Kidney (tissue), 14 donors: ENCODE results near the gene TEX48. TPM values are rescaled to one million over a fixed set of nuclear protein-coding genes. Genes with fewer than 3 reads are reported as not detected.

Experiments
- DNase-seq, 5 donors: peaks; one replicate each; pipeline ENCODE4 v3.0.0-alpha.2; 2013 to 2020
- FAIRE-seq: peaks from 2 replicates; lab custom pipeline; 2012; peaks lifted over from hg19 to GRCh38; lab: Jason Lieb, UNC
- H3K27ac ChIP-seq, 2 donors: one replicate each; pipeline ENCODE4 v1.7.0; 2013; ENCODE audit warnings: low read depth in 2 of 2, low read length in 2 of 2, inconsistent platforms in 1 of 2
- H3K27me3 ChIP-seq: one replicate; pipeline ENCODE4 v1.7.1; 2013; ENCODE audit warnings: low read length, inconsistent platforms; ENCODE audit not compliant: control insufficient read depth, insufficient read depth
- H3K36me3 ChIP-seq, 3 donors: one replicate each; pipeline versions ENCODE4 v1.7.0 to v1.7.1; 2013; ENCODE audit warnings: low read length in 3 of 3, control low read depth in 1 of 3, inconsistent platforms in 1 of 3; ENCODE audit not compliant: insufficient read depth in 3 of 3, control insufficient read depth in 2 of 3
- H3K4me1 ChIP-seq, 3 donors: one replicate each; pipeline versions ENCODE4 v1.7.0 to v1.7.1; 2013; ENCODE audit warnings: low read length in 3 of 3, inconsistent platforms in 1 of 3, low read depth in 1 of 3; ENCODE audit not compliant: control insufficient read depth in 2 of 3, insufficient read depth in 2 of 3
- H3K4me3 ChIP-seq, 3 donors: one replicate each; pipeline versions ENCODE4 v1.7.0 to v1.8.1; 2013; ENCODE audit warnings: low read length in 3 of 3, control low read depth in 1 of 3, inconsistent platforms in 1 of 3
- H3K9ac ChIP-seq, 3 donors: one replicate each; pipeline versions ENCODE4 v1.7.0 to v1.7.1; 2013; ENCODE audit warnings: low read length in 3 of 3, control low read depth in 1 of 3, inconsistent platforms in 1 of 3
- H3K9me3 ChIP-seq, 3 donors: one replicate each; pipeline versions ENCODE4 v1.7.0 to v1.7.1; 2013; ENCODE audit warnings: low read length in 3 of 3, control low read depth in 1 of 3, inconsistent platforms in 1 of 3; ENCODE audit not compliant: control insufficient read depth in 2 of 3, insufficient read depth in 1 of 3
- intact Hi-C: fragments of 100-400 bp; cut with DNase I; formaldehyde crosslinking; loops from one replicate; pipeline ENCODE4 v1.11.1; 2022
- polyA plus RNA-seq: library from polyadenylated mRNA; stranded (reverse); fragments of 350-450 nt; fragmentation: Illumina TruSeq; extraction: RNeasy Lipid Tissue Mini Kit (QIAGEN cat#74804); gene quantifications from one replicate; pipeline ENCODE4 v1.2.3, GENCODE V29; 2014; ENCODE audit warnings: low read depth, low replicate concordance; ENCODE audit not compliant: insufficient read depth
- total RNA-seq: library from RNA; stranded (reverse); fragmentation: NEBNext Ultra II Directional; extraction: Animal tissue kit (Norgen Biotek cat#: 25700); gene quantifications from one replicate; pipeline ENCODE4 v1.2.1, GENCODE V29; 2021
- TF ChIP-seq, protein P1 (sequence below): IDR thresholded peaks from 3 replicates; pipeline ENCODE4 v1.5.1; 2012; ENCODE audit warnings: mild to moderate bottlenecking, moderate library complexity, borderline replicate concordance; ENCODE audit not compliant: insufficient read depth; ENCODE audit errors: extremely low read depth
- donor health status: control.
- donor health status: control.
- donor health status: control.
- donor health status: control.
- donor health status: control.
- donor health status: DM: yes; HTN: yes; CAD: no.
- donor health status: Normal renal cell carcinoma (clear cell type).

Gene TEX48
- total and polyA plus RNA-seq, 2 donors from 2014 or later = not detected

DNA sequence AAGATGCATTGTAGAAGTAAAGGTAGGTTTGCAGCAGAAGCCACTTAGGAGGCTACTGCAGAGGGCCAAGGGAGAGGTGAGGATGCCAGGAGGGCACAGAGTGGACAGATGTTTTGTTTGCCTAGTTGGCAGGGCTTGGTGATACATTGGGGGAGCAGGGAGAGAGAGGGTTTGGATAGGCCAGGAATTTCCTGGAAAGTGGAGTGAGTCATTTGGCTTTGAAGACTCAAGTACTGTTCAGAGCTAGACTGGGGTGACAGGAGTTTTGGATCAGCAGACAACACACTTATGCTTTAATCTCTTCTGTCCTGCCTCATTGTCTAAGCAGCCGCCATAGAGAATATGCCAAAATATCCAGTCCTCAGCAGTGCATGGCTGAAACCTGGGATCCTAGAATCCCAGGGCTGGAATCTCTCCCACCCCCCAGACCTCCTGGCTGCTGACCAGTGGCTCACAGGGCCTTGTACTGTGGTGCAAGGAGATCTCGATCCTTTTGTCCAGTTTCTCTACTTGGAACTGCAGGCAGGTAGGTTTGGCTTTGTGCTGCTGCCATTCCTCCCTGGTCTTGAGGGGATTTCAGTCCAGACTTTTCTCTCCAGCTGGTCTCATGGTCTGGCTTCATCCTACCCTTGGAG is 59.9 kb downstream of the TEX48 start:
- no peak overlapping the region for H3K27ac ChIP-seq
- TF ChIP-seq, protein P1, sequence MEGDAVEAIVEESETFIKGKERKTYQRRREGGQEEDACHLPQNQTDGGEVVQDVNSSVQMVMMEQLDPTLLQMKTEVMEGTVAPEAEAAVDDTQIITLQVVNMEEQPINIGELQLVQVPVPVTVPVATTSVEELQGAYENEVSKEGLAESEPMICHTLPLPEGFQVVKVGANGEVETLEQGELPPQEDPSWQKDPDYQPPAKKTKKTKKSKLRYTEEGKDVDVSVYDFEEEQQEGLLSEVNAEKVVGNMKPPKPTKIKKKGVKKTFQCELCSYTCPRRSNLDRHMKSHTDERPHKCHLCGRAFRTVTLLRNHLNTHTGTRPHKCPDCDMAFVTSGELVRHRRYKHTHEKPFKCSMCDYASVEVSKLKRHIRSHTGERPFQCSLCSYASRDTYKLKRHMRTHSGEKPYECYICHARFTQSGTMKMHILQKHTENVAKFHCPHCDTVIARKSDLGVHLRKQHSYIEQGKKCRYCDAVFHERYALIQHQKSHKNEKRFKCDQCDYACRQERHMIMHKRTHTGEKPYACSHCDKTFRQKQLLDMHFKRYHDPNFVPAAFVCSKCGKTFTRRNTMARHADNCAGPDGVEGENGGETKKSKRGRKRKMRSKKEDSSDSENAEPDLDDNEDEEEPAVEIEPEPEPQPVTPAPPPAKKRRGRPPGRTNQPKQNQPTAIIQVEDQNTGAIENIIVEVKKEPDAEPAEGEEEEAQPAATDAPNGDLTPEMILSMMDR = no peak
- no peaks in the 10 kb centered on the region for H3K36me3 ChIP-seq
- H3K4me3 ChIP-seq = no peak overlapping the region
- FAIRE-seq (no peak), DNase-seq (no peak)
- intact Hi-C loops = no loop called here
- no peaks in the 10 kb centered on the region for H3K9me3 ChIP-seq
- H3K9ac ChIP-seq = no peak overlapping the region
- H3K27me3 ChIP-seq = no peaks in the 10 kb centered on the region
- peaks cover 0 to 4% (median 0%) of the 10 kb centered on the region in 3 donors for H3K4me1 ChIP-seq

DNA sequence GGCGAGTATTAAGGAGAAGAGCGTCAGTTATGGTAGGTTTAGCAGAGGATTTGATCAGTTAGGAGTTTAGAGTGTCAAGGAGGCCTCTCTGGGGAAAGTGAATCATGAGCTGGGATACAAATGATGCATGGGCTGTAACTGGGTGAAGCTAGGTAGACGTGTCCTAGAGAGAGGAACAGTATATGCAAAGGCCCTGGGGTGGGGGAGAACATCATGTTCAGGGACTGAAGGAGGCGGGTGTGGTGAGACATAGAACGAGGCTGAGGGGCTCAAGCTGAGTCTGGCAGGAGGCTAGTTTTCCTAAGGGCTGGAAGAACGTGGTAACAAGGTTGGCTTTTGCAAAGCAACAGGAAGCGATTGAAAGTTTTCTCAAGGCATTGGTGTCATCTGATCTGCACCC is 60.4 kb downstream of the TEX48 start:
- Histone ChIP-seq H3K27ac (no peak overlapping the region), H3K9me3 (no peaks in the 10 kb centered on the region), H3K36me3 (no peaks in the 10 kb centered on the region), H3K4me3 (no peak overlapping the region), H3K4me1 (peaks cover 0 to 5% (median 0%) of the 10 kb centered on the region in 3 donors), H3K9ac (no peak overlapping the region), H3K27me3 (no peaks in the 10 kb centered on the region)
- TF ChIP-seq, protein P1 = no peak
- intact Hi-C loops = no loop called here
- FAIRE-seq (no peak), DNase-seq (no peak)

DNA sequence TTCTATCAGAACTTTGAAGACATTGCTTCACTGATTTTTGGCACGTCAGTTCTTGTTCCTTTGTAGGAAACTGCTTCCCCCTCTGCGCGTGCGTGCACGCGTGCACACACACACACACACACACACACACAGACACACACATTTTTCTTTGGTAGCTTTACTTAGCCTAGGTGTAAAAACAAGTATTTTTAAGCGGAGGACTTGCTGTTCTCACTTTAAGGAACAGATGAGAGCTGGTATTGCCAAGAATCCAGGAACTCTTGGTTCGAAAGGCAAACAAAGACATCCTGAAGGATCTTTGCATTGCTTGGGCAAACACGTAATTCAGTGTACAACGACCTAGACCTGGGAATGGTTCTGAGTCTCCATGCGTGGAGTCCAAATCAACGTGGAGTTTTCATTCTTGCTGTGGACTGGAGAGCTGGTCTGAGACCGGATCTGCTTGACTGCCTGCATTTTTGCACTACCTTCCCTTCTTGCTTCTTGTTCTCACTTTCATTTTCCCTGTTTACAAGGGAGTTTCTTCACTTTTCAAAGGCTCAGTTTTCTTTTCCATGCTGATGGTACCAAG is 62.7 kb downstream of the TEX48 start:
- intact Hi-C loops = no loop called here
- Histone ChIP-seq H3K27me3 (no peaks in the 10 kb centered on the region), H3K27ac (peak overlapping the region; percentile 61 to 75), H3K4me1 (peaks cover 0 to 5% (median 0%) of the 10 kb centered on the region in 3 donors), H3K4me3 (peak overlapping the region; percentile 36 to 41 (median 37)), H3K9ac (peak overlapping the region in 1 of 3 donors; percentile 32), H3K36me3 (no peaks in the 10 kb centered on the region), H3K9me3 (no peaks in the 10 kb centered on the region)
- no peak for FAIRE-seq
- peak in 2 of 5 donors; percentile 29 to 31 for DNase-seq
- TF ChIP-seq, protein P1 = no peak
